HL-60 (cell line): ENCODE measurements around the gene SLC7A1.

Experiments
- CTCF ChIP-seq: IDR thresholded peaks from one replicate; pipeline ENCODE4 v1.5.1; 2011; ENCODE audit warnings: low read length, control low read depth, inconsistent platforms; ENCODE audit not compliant: insufficient read depth
- GABPA ChIP-seq: IDR thresholded peaks from 2 replicates; pipeline ENCODE4 v1.6.1; 2012; ENCODE audit warnings: low read depth
- POLR2AphosphoS5 ChIP-seq: IDR thresholded peaks from 2 replicates; pipeline ENCODE4 v1.6.1; 2012; ENCODE audit warnings: low read depth
- REST ChIP-seq: IDR thresholded peaks from 2 replicates; pipeline ENCODE4 v1.6.1; 2012; ENCODE audit warnings: low read depth; ENCODE audit not compliant: insufficient replicate concordance
- SPI1 ChIP-seq: IDR thresholded peaks from 2 replicates; pipeline ENCODE4 v1.6.1; 2012; ENCODE audit warnings: low read depth, mild to moderate bottlenecking, borderline replicate concordance

- TF ChIP-seq CTCF (no peak), POLR2AphosphoS5 (no peak), REST (no peak), GABPA (no peak), SPI1 (no peak)
Measured at GRCh38 chr13:29563941-29564340, 31.5 kb downstream of the SLC7A1 start.
